GM19240 (cell line): ENCODE results near the gene PIH1D1.
"Not testable (repeated sequence)": the region's sequence is repeated elsewhere in the genome, so short reads cannot be mapped to it uniquely, and the experiment has no call there.

Experiments used
- DNase-seq: peaks from one replicate; pipeline ENCODE4 v3.0.0; 2011; ENCODE audit warnings: low spot score; ENCODE audit not compliant: insufficient read length

Gene PIH1D1

GRCh38 chr19:49456326-49456725 lies 4.7 kb upstream of the PIH1D1 start:
- no peak for DNase-seq

GRCh38 chr19:49455773-49456172 lies 4.2 kb upstream of the PIH1D1 start:
- DNase-seq: no peak

- DNase-seq: no peak
Measured at GRCh38 chr19:49453757-49454240, 2.2 kb upstream of the PIH1D1 start.

GRCh38 chr19:49453013-49453756 lies 1.6 kb upstream of the PIH1D1 start, which contains the start of gene ALDH16A1:
Gene ALDH16A1 (plus strand): TSS chr19:49453225. CDS start chr19:49453332, 107 bp downstream.
- DNase-seq: peak; percentile 98

GRCh38 chr19:49450405-49450804 lies 1.2 kb downstream of the PIH1D1 start:
- DNase-seq: no peak

- no peak for DNase-seq
Measured at GRCh38 chr19:49448432-49448786, 3.2 kb downstream of the PIH1D1 start.

- DNase-seq: no peak
Measured at GRCh38 chr19:49447485-49448431, 3.9 kb downstream of the PIH1D1 start.

- no peak for DNase-seq
Measured at GRCh38 chr19:49445997-49446396, 5.6 kb downstream of the PIH1D1 start.

- not testable (repeated sequence) for DNase-seq
Measured at GRCh38 chr19:49444100-49444700, 7.4 kb downstream of the PIH1D1 start.

GRCh38 chr19:49443366-49444099 lies 8.1 kb downstream of the PIH1D1 start:
- DNase-seq: peak; percentile 97

- peak; percentile 77 for DNase-seq
Measured at GRCh38 chr19:49442771-49443365, 8.7 kb downstream of the PIH1D1 start.

GRCh38 chr19:49442354-49442753 lies 9.3 kb downstream of the PIH1D1 start:
- DNase-seq: no peak

GRCh38 chr19:49441960-49442350 lies 9.7 kb downstream of the PIH1D1 start:
- no peak for DNase-seq

- DNase-seq: no peak
Measured at GRCh38 chr19:49441210-49441959, 10.2 kb downstream of the PIH1D1 start, which contains the start of gene SLC17A7. Gene SLC17A7 (minus strand): TSS chr19:49441527. CDS start chr19:49441379, 148 bp downstream.

GRCh38 chr19:49440439-49441209 lies 11.0 kb downstream of the PIH1D1 start:
- DNase-seq: no peak

GRCh38 chr19:49439836-49440235 lies 11.8 kb downstream of the PIH1D1 start:
- DNase-seq: no peak

- DNase-seq: no peak
Measured at GRCh38 chr19:49438261-49438660, 13.4 kb downstream of the PIH1D1 start.

- DNase-seq: no peak
Measured at GRCh38 chr19:49437231-49437630, 14.4 kb downstream of the PIH1D1 start.

- DNase-seq: no peak
Measured at GRCh38 chr19:49436381-49437017, 15.1 kb downstream of the PIH1D1 start.
